22Rv1 (cell line): Measurements from ENCODE around the gene MYOC.

Experiments
- CTCF ChIP-seq: fragments of 450-650 bp; IDR thresholded peaks from 2 replicates; pipeline ENCODE4 v1.5.1; 2017; ENCODE audit warnings: mild to moderate bottlenecking
- ZFX ChIP-seq: fragments of 450-650 bp; IDR thresholded peaks from 2 replicates; pipeline ENCODE4 v1.6.1; 2017; ENCODE audit warnings: antibody characterized with exemption, borderline replicate concordance

GRCh38 chr1:171600862-171601261, 51.6 kb downstream of the MYOC start:
- TF ChIP-seq CTCF = no peak
- TF ChIP-seq ZFX = no peak
